DOHH2 (cell line): Measurements from ENCODE around the gene IMMP2L.

ENCODE experiments used
- H3F3A ChIP-seq: fragments of 200-600 bp; sonication (generic), shearing (Covaris generic); 2 replicates; pipeline ENCODE4 v1.6.0; 2016; ENCODE audit warnings: antibody characterized with exemption, mild to moderate bottlenecking; ENCODE audit not compliant: control insufficient read depth, insufficient read depth
- H3K27ac ChIP-seq: fragments of 200-600 bp; sonication (generic); 2 replicates; pipeline ENCODE4 v1.5.1; 2014; ENCODE audit warnings: low read depth, mild to moderate bottlenecking, low read length, moderate library complexity
- H3K27me3 ChIP-seq: fragments of 200-600 bp; sonication (generic); 2 replicates; pipeline ENCODE4 v1.6.1; 2014; ENCODE audit warnings: mild to moderate bottlenecking, low read length, mixed read lengths; ENCODE audit not compliant: control insufficient read depth
- H3K36me3 ChIP-seq: fragments of 200-600 bp; sonication (generic); 2 replicates; pipeline ENCODE4 v1.6.1; 2014; ENCODE audit warnings: mild to moderate bottlenecking, low read length, moderate library complexity, mixed read lengths; ENCODE audit not compliant: control insufficient read depth
- H3K4me1 ChIP-seq: fragments of 200-600 bp; sonication (generic); 2 replicates; pipeline ENCODE4 v1.6.1; 2014; ENCODE audit warnings: mild to moderate bottlenecking, low read length, mixed read lengths; ENCODE audit not compliant: control insufficient read depth
- H3K4me2 ChIP-seq: fragments of 200-600 bp; sonication (generic); 2 replicates; pipeline ENCODE4 v1.6.0; 2014; ENCODE audit warnings: mild to moderate bottlenecking, low read length, moderate library complexity
- H3K4me3 ChIP-seq: fragments of 200-600 bp; sonication (generic); 2 replicates; pipeline ENCODE4 v1.5.1; 2014; ENCODE audit warnings: mild to moderate bottlenecking, low read length, mixed read lengths
- H3K79me2 ChIP-seq: fragments of 200-600 bp; sonication (generic); 2 replicates; pipeline ENCODE4 v1.6.1; 2014; ENCODE audit warnings: mild to moderate bottlenecking, low read length, mixed read lengths; ENCODE audit not compliant: control insufficient read depth
- H3K9me2 ChIP-seq: fragments of 200-600 bp; sonication (generic); replicated peaks from 2 replicates; pipeline ENCODE4 v1.6.1; 2014; ENCODE audit warnings: mild to moderate bottlenecking, low read length, mixed read lengths; ENCODE audit not compliant: control insufficient read depth
- H3K9me3 ChIP-seq: fragments of 200-600 bp; sonication (generic); 2 replicates; pipeline ENCODE4 v1.6.1; 2014; ENCODE audit warnings: antibody characterized with exemption, low read length, mixed read lengths; ENCODE audit not compliant: control insufficient read depth, insufficient read depth
- H4K20me1 ChIP-seq: fragments of 200-600 bp; sonication (generic); 2 replicates; pipeline ENCODE4 v1.6.0; 2014; ENCODE audit warnings: low read depth, mild to moderate bottlenecking, antibody characterized with exemption, low read length, moderate library complexity; ENCODE audit not compliant: control insufficient read depth, insufficient read depth
- CTCF ChIP-seq: fragments of 200-600 bp; sonication (generic); IDR thresholded peaks from one replicate; pipeline ENCODE4 v1.5.1; 2014; ENCODE audit warnings: antibody characterized with exemption, mild to moderate bottlenecking, low read depth, low read length; ENCODE audit not compliant: poor library complexity, severe bottlenecking
- EZH2phosphoT487 ChIP-seq: fragments of 200-600 bp; sonication (generic); IDR thresholded peaks from 2 replicates; pipeline ENCODE4 v1.6.1; 2017; ENCODE audit warnings: borderline replicate concordance, mild to moderate bottlenecking, antibody characterized with exemption, low read length, moderate library complexity, mixed read lengths

Gene IMMP2L

DNA sequence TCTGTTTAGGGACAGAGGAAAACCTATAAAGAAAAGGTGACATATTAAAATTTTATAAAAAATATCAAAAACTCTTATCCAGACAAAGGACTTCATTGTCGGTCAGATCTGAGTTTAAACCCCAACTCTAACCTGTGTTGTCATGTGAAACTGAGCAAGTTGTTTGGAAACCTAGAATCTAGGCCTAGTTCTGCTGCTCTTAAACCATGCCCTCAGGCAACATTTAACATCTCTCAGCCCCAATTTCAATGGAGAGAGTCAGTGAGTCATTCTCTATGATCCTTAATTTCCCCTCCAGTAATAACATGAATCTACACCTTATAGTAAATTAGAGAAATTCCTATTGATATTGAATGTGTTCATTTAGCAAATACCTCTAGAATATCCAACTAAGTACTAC, 192.3 kb downstream of the IMMP2L start:
- Histone ChIP-seq H4K20me1 (no peaks in the 10 kb centered on the region), H3K9me3 (no peaks in the 10 kb centered on the region), H3F3A (no peaks in the 10 kb centered on the region), H3K4me3 (no peak overlapping the region), H3K4me1 (no peaks in the 10 kb centered on the region), H3K79me2 (no peaks in the 10 kb centered on the region), H3K27me3 (no peaks in the 10 kb centered on the region), H3K36me3 (no peaks in the 10 kb centered on the region), H3K4me2 (no peak overlapping the region), H3K27ac (no peak overlapping the region), H3K9me2 (no peaks in the 10 kb centered on the region)
- TF ChIP-seq EZH2phosphoT487 (no peak), CTCF (no peak)

GRCh38 chr7:111368381-111369065, 193.8 kb downstream of the IMMP2L start:
- no peaks in the 10 kb centered on the region for H3K79me2 ChIP-seq
- no peak overlapping the region for H3K4me2 ChIP-seq
- no peaks in the 10 kb centered on the region for H4K20me1 ChIP-seq
- no peaks in the 10 kb centered on the region for H3F3A ChIP-seq
- TF ChIP-seq EZH2phosphoT487: no peak
- TF ChIP-seq CTCF: no peak
- no peak overlapping the region for H3K4me3 ChIP-seq
- no peak overlapping the region for H3K27ac ChIP-seq
- no peaks in the 10 kb centered on the region for H3K4me1 ChIP-seq
- no peaks in the 10 kb centered on the region for H3K9me2 ChIP-seq
- no peaks in the 10 kb centered on the region for H3K36me3 ChIP-seq
- no peaks in the 10 kb centered on the region for H3K9me3 ChIP-seq
- H3K27me3 ChIP-seq: no peaks in the 10 kb centered on the region

DNA sequence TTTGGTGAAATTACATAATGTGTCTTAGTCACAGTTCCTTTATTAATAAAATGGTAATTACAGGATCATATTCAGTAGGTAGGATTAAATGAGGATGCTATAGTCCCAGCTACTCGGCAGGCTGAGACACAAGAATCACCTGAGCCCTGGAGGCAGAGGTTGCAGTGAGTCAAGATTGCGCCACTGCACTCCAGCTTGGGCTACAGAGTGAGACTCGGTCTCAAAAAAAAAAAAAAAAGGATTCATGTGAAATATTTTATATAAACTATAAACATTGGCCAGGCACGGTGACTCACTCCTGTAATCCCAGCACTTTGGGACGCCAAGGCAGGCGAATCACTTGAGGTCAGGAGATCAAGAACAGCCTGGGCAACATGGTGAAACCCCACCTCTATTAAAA, 197.9 kb downstream of the IMMP2L start:
- H3K9me2 ChIP-seq: no peaks in the 10 kb centered on the region
- TF ChIP-seq CTCF (no peak), EZH2phosphoT487 (no peak)
- no peaks in the 10 kb centered on the region for H3F3A ChIP-seq
- H3K9me3 ChIP-seq: no peaks in the 10 kb centered on the region
- H3K27me3 ChIP-seq: no peaks in the 10 kb centered on the region
- no peaks in the 10 kb centered on the region for H3K79me2 ChIP-seq
- no peaks in the 10 kb centered on the region for H3K36me3 ChIP-seq
- H3K4me1 ChIP-seq: no peaks in the 10 kb centered on the region
- no peak overlapping the region for H3K27ac ChIP-seq
- H3K4me3 ChIP-seq: no peak overlapping the region
- no peak overlapping the region for H3K4me2 ChIP-seq
- H4K20me1 ChIP-seq: no peaks in the 10 kb centered on the region

GRCh38 chr7:111363099-111363498, 199.2 kb downstream of the IMMP2L start:
- Histone ChIP-seq H3K27ac (no peak overlapping the region), H3F3A (no peaks in the 10 kb centered on the region), H3K36me3 (no peaks in the 10 kb centered on the region), H3K4me3 (no peak overlapping the region), H4K20me1 (no peaks in the 10 kb centered on the region), H3K27me3 (no peaks in the 10 kb centered on the region), H3K9me2 (no peaks in the 10 kb centered on the region), H3K4me1 (no peaks in the 10 kb centered on the region), H3K9me3 (no peaks in the 10 kb centered on the region), H3K79me2 (no peaks in the 10 kb centered on the region), H3K4me2 (no peak overlapping the region)
- no peak for TF ChIP-seq EZH2phosphoT487
- no peak for TF ChIP-seq CTCF
